ENCODE results near the gene AARS2.

Gene AARS2

GRCh38 chr6:44309631-44310030 lies 3.5 kb downstream of the AARS2 start:
- Histone ChIP-seq H3K9me3 (ENCODE audit: control insufficient read depth in 1 of 2, low read length in 2 of 2) (no peaks in the 10 kb centered on the region), H3K4me1 (ENCODE audit: control insufficient read depth in 1 of 2, insufficient read depth in 2 of 2, low read length in 2 of 2) (peaks cover 7% of the 10 kb centered on the region in 2 donors), H3K27ac (ENCODE audit: low read length) (no peak overlapping the region), H3K4me3 (ENCODE audit: low read depth in 1 of 2, low read length in 2 of 2) (no peak overlapping the region), H3K36me3 (ENCODE audit: control insufficient read depth in 1 of 2, insufficient read depth in 2 of 2, low read length in 2 of 2) (peaks cover 43 to 65% of the 10 kb centered on the region in 2 donors), H3K27me3 (ENCODE audit: low read depth, low read length) (no peaks in the 10 kb centered on the region)

GRCh38 chr6:44309092-44309491 lies 4.1 kb downstream of the AARS2 start:
- Histone ChIP-seq H3K36me3 (ENCODE audit: control insufficient read depth in 1 of 2, insufficient read depth in 2 of 2, low read length in 2 of 2) (peaks cover 44 to 70% of the 10 kb centered on the region in 2 donors), H3K4me3 (ENCODE audit: low read depth in 1 of 2, low read length in 2 of 2) (no peak overlapping the region), H3K9me3 (ENCODE audit: control insufficient read depth in 1 of 2, low read length in 2 of 2) (no peaks in the 10 kb centered on the region), H3K4me1 (ENCODE audit: control insufficient read depth in 1 of 2, insufficient read depth in 2 of 2, low read length in 2 of 2) (peaks cover 7% of the 10 kb centered on the region in 2 donors), H3K27me3 (ENCODE audit: low read depth, low read length) (no peaks in the 10 kb centered on the region), H3K27ac (ENCODE audit: low read length) (no peak overlapping the region)

- Histone ChIP-seq H3K4me1 (ENCODE audit: control insufficient read depth in 1 of 2, insufficient read depth in 2 of 2, low read length in 2 of 2) (peaks cover 3% of the 10 kb centered on the region in 2 donors), H3K27ac (ENCODE audit: low read length) (no peak overlapping the region), H3K4me3 (ENCODE audit: low read depth in 1 of 2, low read length in 2 of 2) (no peak overlapping the region), H3K27me3 (ENCODE audit: low read depth, low read length) (no peaks in the 10 kb centered on the region), H3K36me3 (ENCODE audit: control insufficient read depth in 1 of 2, insufficient read depth in 2 of 2, low read length in 2 of 2) (peaks cover 60 to 89% of the 10 kb centered on the region in 2 donors), H3K9me3 (ENCODE audit: control insufficient read depth in 1 of 2, low read length in 2 of 2) (no peaks in the 10 kb centered on the region)
Measured at GRCh38 chr6:44307217-44307616, 5.9 kb downstream of the AARS2 start.

GRCh38 chr6:44306710-44307109 lies 6.4 kb downstream of the AARS2 start:
- Histone ChIP-seq H3K36me3 (ENCODE audit: control insufficient read depth in 1 of 2, insufficient read depth in 2 of 2, low read length in 2 of 2) (peaks cover 64 to 94% of the 10 kb centered on the region in 2 donors), H3K9me3 (ENCODE audit: control insufficient read depth in 1 of 2, low read length in 2 of 2) (no peaks in the 10 kb centered on the region), H3K27me3 (ENCODE audit: low read depth, low read length) (no peaks in the 10 kb centered on the region), H3K4me1 (ENCODE audit: control insufficient read depth in 1 of 2, insufficient read depth in 2 of 2, low read length in 2 of 2) (no peaks in the 10 kb centered on the region), H3K27ac (ENCODE audit: low read length) (no peak overlapping the region), H3K4me3 (ENCODE audit: low read depth in 1 of 2, low read length in 2 of 2) (no peak overlapping the region)

- Histone ChIP-seq H3K9me3 (ENCODE audit: control insufficient read depth in 1 of 2, low read length in 2 of 2) (no peaks in the 10 kb centered on the region), H3K27me3 (ENCODE audit: low read depth, low read length) (no peaks in the 10 kb centered on the region), H3K36me3 (ENCODE audit: control insufficient read depth in 1 of 2, insufficient read depth in 2 of 2, low read length in 2 of 2) (peaks cover 55 to 97% of the 10 kb centered on the region in 2 donors), H3K4me1 (ENCODE audit: control insufficient read depth in 1 of 2, insufficient read depth in 2 of 2, low read length in 2 of 2) (no peaks in the 10 kb centered on the region), H3K4me3 (ENCODE audit: low read depth in 1 of 2, low read length in 2 of 2) (no peak overlapping the region), H3K27ac (ENCODE audit: low read length) (no peak overlapping the region)
Measured at GRCh38 chr6:44305200-44305725, 7.9 kb downstream of the AARS2 start.

- H3K27ac ChIP-seq (ENCODE audit: low read length): no peak overlapping the region
- H3K9me3 ChIP-seq (ENCODE audit: control insufficient read depth in 1 of 2, low read length in 2 of 2): no peaks in the 10 kb centered on the region
- H3K36me3 ChIP-seq (ENCODE audit: control insufficient read depth in 1 of 2, insufficient read depth in 2 of 2, low read length in 2 of 2): peaks cover 49 to 93% of the 10 kb centered on the region in 2 donors
- no peaks in the 10 kb centered on the region for H3K4me1 ChIP-seq (ENCODE audit: control insufficient read depth in 1 of 2, insufficient read depth in 2 of 2, low read length in 2 of 2)
- no peaks in the 10 kb centered on the region for H3K27me3 ChIP-seq (ENCODE audit: low read depth, low read length)
- no peak overlapping the region for H3K4me3 ChIP-seq (ENCODE audit: low read depth in 1 of 2, low read length in 2 of 2)
Measured at GRCh38 chr6:44304282-44305199, 8.6 kb downstream of the AARS2 start.

- H3K4me1 ChIP-seq (ENCODE audit: control insufficient read depth in 1 of 2, insufficient read depth in 2 of 2, low read length in 2 of 2): no peaks in the 10 kb centered on the region
- H3K27ac ChIP-seq (ENCODE audit: low read length): no peak overlapping the region
- peaks cover 43 to 86% of the 10 kb centered on the region in 2 donors for H3K36me3 ChIP-seq (ENCODE audit: control insufficient read depth in 1 of 2, insufficient read depth in 2 of 2, low read length in 2 of 2)
- no peaks in the 10 kb centered on the region for H3K9me3 ChIP-seq (ENCODE audit: control insufficient read depth in 1 of 2, low read length in 2 of 2)
- H3K4me3 ChIP-seq (ENCODE audit: low read depth in 1 of 2, low read length in 2 of 2): no peak overlapping the region
- H3K27me3 ChIP-seq (ENCODE audit: low read depth, low read length): no peaks in the 10 kb centered on the region
Measured at GRCh38 chr6:44303842-44304241, 9.3 kb downstream of the AARS2 start.

GRCh38 chr6:44302856-44303255 lies 10.3 kb downstream of the AARS2 start:
- peaks cover 42 to 78% of the 10 kb centered on the region in 2 donors for H3K36me3 ChIP-seq (ENCODE audit: control insufficient read depth in 1 of 2, insufficient read depth in 2 of 2, low read length in 2 of 2)

GRCh38 chr6:44301782-44302564 lies 11.2 kb downstream of the AARS2 start:
- H3K9me3 ChIP-seq (ENCODE audit: control insufficient read depth in 1 of 2, low read length in 2 of 2): no peaks in the 10 kb centered on the region
- peaks cover 11% of the 10 kb centered on the region for H3K27me3 ChIP-seq (ENCODE audit: low read depth, low read length)
- H3K36me3 ChIP-seq (ENCODE audit: control insufficient read depth in 1 of 2, insufficient read depth in 2 of 2, low read length in 2 of 2): peaks cover 41 to 69% of the 10 kb centered on the region in 2 donors
- H3K27ac ChIP-seq (ENCODE audit: low read length): no peak overlapping the region
- H3K4me3 ChIP-seq (ENCODE audit: low read depth in 1 of 2, low read length in 2 of 2): no peak overlapping the region
- peaks cover 2 to 11% of the 10 kb centered on the region in 2 donors for H3K4me1 ChIP-seq (ENCODE audit: control insufficient read depth in 1 of 2, insufficient read depth in 2 of 2, low read length in 2 of 2)

More at GRCh38 chr6:44302856-44303255, 10.3 kb downstream of the AARS2 start:
- Histone ChIP-seq H3K9me3 (ENCODE audit: control insufficient read depth in 1 of 2, low read length in 2 of 2) (no peaks in the 10 kb centered on the region), H3K27me3 (ENCODE audit: low read depth, low read length) (peaks cover 6% of the 10 kb centered on the region), H3K4me3 (ENCODE audit: low read depth in 1 of 2, low read length in 2 of 2) (no peak overlapping the region), H3K27ac (ENCODE audit: low read length) (no peak overlapping the region), H3K4me1 (ENCODE audit: control insufficient read depth in 1 of 2, insufficient read depth in 2 of 2, low read length in 2 of 2) (peaks cover 0 to 2% of the 10 kb centered on the region in 2 donors)

- Histone ChIP-seq H3K4me3 (ENCODE audit: low read depth in 1 of 2, low read length in 2 of 2) (no peak overlapping the region), H3K27ac (ENCODE audit: low read length) (no peak overlapping the region), H3K27me3 (ENCODE audit: low read depth, low read length) (peaks cover 19% of the 10 kb centered on the region), H3K36me3 (ENCODE audit: control insufficient read depth in 1 of 2, insufficient read depth in 2 of 2, low read length in 2 of 2) (peaks cover 33 to 60% of the 10 kb centered on the region in 2 donors), H3K9me3 (ENCODE audit: control insufficient read depth in 1 of 2, low read length in 2 of 2) (no peaks in the 10 kb centered on the region), H3K4me1 (ENCODE audit: control insufficient read depth in 1 of 2, insufficient read depth in 2 of 2, low read length in 2 of 2) (peaks cover 2 to 13% of the 10 kb centered on the region in 2 donors)
Measured at GRCh38 chr6:44301106-44301505, 12.0 kb downstream of the AARS2 start.

- Histone ChIP-seq H3K27me3 (ENCODE audit: low read depth, low read length) (peaks cover 25% of the 10 kb centered on the region), H3K36me3 (ENCODE audit: control insufficient read depth in 1 of 2, insufficient read depth in 2 of 2, low read length in 2 of 2) (peaks cover 25 to 53% of the 10 kb centered on the region in 2 donors), H3K4me1 (ENCODE audit: control insufficient read depth in 1 of 2, insufficient read depth in 2 of 2, low read length in 2 of 2) (peaks cover 2 to 13% of the 10 kb centered on the region in 2 donors), H3K27ac (ENCODE audit: low read length) (no peak overlapping the region), H3K9me3 (ENCODE audit: control insufficient read depth in 1 of 2, low read length in 2 of 2) (no peaks in the 10 kb centered on the region), H3K4me3 (ENCODE audit: low read depth in 1 of 2, low read length in 2 of 2) (no peak overlapping the region)
Measured at GRCh38 chr6:44300292-44300823, 12.8 kb downstream of the AARS2 start.
